ENCODE data around the gene PPP2R3C. TPM values are rescaled to one million over a fixed set of nuclear protein-coding genes. Genes with fewer than 3 reads are reported as not detected.

The PPP2R3C gene
- total and polyA plus RNA-seq, 2 of the 13 experiments (the other 11 are each of a cell fraction or from before 2014, with no cell fraction given): 63.4 to 102 TPM

GRCh38 chr14:35144029-35144428 is 22.2 kb upstream of the PPP2R3C start (continued):
- no peak for TF ChIP-seq TRAFD1 (CRISPR knock-in tag; IDR thresholded peaks at IDR 0.05; ENCODE audit: borderline replicate concordance)
- TF ChIP-seq MED1 (CRISPR knock-in tag; IDR thresholded peaks at IDR 0.05): peak; percentile 46
- TF ChIP-seq GATAD2A (CRISPR knock-in tag; IDR thresholded peaks at IDR 0.05): peak; percentile 71
- no peak for TF ChIP-seq ZNF138 (CRISPR knock-in tag; IDR thresholded peaks at IDR 0.05; ENCODE audit: low read depth)
- peak; percentile 28; the same call in 1 of the 2 replicates for TF ChIP-seq TCF7L2 (IDR thresholded peaks at IDR 0.05; ENCODE audit: low read depth, low read length)
- no peak for TF ChIP-seq PHF21A (CRISPR knock-in tag; IDR thresholded peaks at IDR 0.05)
- TF ChIP-seq NCOA2 (CRISPR knock-in tag; IDR thresholded peaks at IDR 0.05): peak; percentile 84
- no peak for TF ChIP-seq FOXA1 (IDR thresholded peaks at IDR 0.05)
- TF ChIP-seq FOXA1 (CRISPR knock-in tag; IDR thresholded peaks at IDR 0.05): peak; percentile 87
- TF ChIP-seq FOXA3 (CRISPR knock-in tag; IDR thresholded peaks at IDR 0.05): peak; percentile 73; the same call in 1 of the 2 replicates
- 0 out of 2 replicates have a peak, but pooled peaks have one; percentile 36 for TF ChIP-seq SP5 (CRISPR knock-in tag; IDR thresholded peaks at IDR 0.05; ENCODE audit: borderline replicate concordance, low read depth)
- peak; percentile 63 for TF ChIP-seq PAXIP1 (CRISPR knock-in tag; conservative IDR thresholded peaks at IDR 0.05)
- no peak for TF ChIP-seq ZFP36 (IDR thresholded peaks at IDR 0.05; ENCODE audit: borderline replicate concordance, low read depth, low read length, partially characterized antibody)
- peak; percentile 95 for TF ChIP-seq CBFB (CRISPR knock-in tag; IDR thresholded peaks at IDR 0.05)
- no peak for TF ChIP-seq NFATC3 (CRISPR knock-in tag; IDR thresholded peaks at IDR 0.05)
- TF ChIP-seq SOX6 (IDR thresholded peaks at IDR 0.05): no peak
- peak; percentile 82 for TF ChIP-seq SOX6 (CRISPR knock-in tag; IDR thresholded peaks at IDR 0.05)
- TF ChIP-seq SNAPC4 (CRISPR knock-in tag; IDR thresholded peaks at IDR 0.05): 0 out of 2 replicates have a peak, but pooled peaks have one; percentile 11
- TF ChIP-seq DMTF1 (CRISPR knock-in tag; IDR thresholded peaks at IDR 0.05): no peak
- peak; percentile 38; the same call in 1 of the 2 replicates for TF ChIP-seq GFI1 (CRISPR knock-in tag; IDR thresholded peaks at IDR 0.05; ENCODE audit: borderline replicate concordance)
